Globus pallidus (tissue), 1 donor: Measurements from ENCODE around the gene SREBF1.
A peak's percentile ranks its signal among the peaks of the same experiment; 100 is the strongest.
"Not testable (repeated sequence)": the region's sequence is repeated elsewhere in the genome, so short reads cannot be mapped to it uniquely, and the experiment has no call there.

Source experiments
- DNase-seq: peaks from one replicate; pipeline ENCODE4 v3.0.0-alpha.2; 2015; ENCODE audit warnings: low spot score

The SREBF1 gene

GRCh38 chr17:17812211-17813054 lies 24.4 kb downstream of the SREBF1 start:
- peak; percentile 69 for DNase-seq

DNA sequence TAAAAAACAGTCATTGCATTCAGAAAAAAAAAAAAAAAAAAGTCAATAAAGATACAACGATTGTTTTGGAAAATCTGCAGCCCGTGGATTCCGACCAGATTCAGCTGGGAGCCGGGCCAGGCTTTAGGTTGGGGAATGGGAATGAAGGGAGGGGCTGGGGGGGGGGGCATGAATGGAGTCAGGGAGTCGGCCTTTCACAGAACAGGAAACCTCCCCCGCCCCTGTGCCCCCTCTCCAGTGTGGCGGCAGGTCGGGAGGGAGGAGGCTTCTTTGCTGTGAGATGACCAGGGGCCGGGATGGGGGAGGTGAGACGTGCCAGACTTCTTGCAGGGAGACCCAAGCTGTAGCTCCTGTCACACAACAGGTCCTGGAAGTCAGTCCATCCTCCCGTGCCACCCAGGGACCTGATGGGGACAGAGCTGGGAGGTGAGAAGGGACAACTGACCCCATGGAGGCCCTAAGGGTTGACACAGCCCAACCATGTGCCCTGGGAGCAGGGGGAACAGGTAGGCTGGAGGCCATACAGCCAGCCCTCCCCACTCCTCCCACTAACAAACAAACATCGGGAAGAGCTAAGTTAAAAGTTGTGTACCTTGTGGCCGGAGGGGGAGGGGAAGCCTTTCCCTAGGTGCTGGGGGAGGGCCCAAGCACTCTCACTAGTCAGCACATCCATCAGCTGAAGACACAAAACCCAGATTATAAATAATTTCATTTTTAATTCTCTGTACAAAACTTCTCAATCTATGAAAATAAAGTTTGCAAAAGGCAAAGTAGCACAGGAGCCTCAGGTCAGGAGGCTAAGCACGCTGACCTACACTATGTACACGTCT lies 25.2 kb downstream of the SREBF1 start:
- no peak for DNase-seq

DNA sequence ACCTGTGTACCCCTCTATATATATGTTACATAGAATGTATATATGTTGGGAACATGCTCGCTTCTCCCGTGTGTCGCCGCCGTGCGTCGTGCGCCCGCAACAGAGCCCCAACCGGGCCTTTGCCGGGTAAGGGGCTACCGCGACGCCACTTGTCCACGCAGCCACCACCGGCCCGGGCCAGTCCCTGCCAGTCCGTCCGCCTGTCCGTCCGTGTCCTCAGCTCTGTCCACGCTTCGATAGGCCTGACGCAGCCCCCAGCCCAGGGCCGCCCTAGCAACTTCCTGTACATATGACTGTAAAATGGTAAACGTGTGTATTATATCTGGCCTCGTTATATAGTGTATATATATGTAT lies 25.9 kb downstream of the SREBF1 start:
- DNase-seq, result no peak

DNA sequence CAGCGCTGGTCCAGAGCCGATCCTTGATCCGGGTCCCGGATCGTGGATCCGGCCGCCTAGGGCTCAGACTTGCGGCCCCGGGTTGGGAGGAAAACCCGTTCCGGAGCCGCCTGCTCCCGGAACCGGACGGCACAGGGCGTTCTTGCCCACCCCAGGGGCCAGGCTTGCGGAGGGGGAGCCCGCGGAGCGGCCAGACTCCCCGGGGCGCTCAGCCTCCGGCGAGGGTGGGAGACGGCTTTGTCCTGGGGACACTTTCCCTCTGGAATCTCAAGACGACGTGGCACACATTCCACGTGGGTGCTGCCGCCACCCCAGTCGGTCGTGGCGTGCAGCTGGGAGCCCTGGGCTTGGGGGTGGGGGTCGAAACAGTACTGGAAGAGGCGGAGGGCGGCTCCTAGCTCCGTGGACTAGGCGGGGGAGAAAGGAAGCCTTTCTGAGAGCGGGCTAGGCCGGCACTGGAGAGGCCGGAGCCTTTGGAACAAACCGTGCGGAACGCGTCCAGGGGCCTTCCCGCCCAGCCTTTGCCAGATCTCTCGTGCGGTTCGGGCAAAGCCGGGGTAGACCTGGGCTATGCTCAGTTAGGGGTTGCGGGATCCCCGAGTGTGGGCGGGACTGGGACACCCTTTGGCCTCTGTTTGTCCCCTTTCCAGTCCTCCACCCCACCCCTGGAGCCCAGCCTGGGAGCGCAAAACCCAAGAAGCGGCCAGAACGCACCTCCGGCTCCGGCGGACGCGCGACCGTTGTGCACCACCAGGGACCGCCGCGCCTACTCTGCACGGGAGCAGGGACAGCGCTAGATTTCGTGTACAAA lies 26.5 kb downstream of the SREBF1 start:
- DNase-seq, result no peak

DNA sequence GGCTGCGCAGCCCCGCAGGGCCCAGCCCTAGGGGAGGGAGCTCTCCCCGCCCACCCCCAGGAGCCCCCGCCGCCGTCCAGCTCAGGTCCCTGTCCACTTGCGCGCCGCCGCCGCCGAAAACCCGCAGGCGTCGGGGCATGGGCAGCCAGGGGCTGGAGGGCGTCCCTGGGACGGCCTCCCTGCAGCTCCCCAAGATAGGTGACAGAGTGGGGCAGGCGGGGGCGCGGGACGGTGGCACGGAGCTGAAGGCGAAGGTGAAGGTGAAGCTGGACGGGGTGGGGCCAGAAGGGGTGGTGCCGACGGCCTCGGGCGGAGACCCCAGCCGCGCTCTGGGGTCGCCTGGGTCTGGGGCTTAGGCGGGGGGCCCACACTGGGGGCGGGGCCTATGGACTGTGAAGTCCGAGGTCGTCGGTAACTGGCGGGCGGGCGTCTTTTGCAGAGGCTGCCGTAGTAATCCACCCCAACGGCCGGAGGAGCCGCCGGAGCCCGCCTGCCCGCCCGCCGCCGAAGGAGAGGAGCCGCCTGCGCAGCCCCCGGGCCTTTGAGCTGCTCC lies 27.2 kb downstream of the SREBF1 start:
- DNase-seq, result no peak

- DNase-seq, result no peak
Measured at GRCh38 chr17:17808706-17809432, 27.9 kb downstream of the SREBF1 start.

GRCh38 chr17:17808200-17808599 lies 28.6 kb downstream of the SREBF1 start:
- not testable (repeated sequence) for DNase-seq

DNA sequence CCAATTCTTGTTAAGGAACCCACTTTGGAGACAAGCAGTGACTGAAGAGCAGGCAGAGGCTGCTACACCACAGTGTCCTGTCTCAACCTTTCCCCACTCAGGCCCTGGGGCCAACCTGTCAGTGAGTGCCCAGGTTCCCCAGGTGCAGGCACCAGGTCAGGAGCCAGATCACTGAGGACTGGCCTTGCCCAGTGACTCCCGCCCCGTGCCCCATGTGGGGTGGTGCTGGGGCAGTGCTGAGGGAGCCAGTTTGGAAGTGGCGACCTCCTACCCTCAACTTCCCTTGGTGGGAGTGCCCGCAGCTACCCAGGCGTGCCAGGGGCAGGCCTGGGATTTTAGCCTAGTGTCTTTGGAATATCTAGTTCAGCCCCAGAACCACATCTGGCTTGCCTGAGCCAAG lies 29.3 kb downstream of the SREBF1 start:
- DNase-seq, result no peak

DNA sequence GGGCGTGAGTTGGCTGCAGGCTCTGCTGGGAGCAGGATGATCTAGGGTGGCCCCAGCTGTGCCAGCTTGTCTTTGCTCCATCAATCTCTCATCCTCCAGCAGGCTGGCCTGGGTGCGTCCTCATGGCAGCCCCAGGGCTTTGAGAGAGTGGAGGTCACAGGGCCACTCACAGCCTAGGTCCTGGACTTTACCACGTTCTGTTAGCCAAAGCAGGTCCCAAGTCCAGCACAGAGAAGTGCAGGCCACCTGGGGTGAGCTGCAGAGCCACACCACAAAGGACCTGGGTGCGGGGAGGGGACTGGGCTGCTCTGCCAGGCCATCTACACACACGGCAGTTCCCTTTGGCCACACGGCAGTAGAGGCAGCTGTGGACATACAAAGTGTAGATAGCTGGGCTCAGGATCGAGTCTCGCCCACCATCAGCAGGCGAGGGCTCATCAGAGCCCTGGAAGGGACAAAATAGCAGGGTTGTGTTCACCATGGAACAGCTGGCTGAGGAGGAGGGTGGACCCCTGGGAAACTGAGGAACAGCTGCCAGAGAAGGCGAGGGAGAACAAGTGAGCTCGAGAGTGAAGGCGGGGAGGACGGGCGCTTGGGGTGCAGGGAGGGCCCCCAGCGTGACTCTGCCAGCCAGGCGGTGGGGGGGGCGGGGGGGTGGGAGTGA lies 30.0 kb downstream of the SREBF1 start:
- no peak for DNase-seq

DNA sequence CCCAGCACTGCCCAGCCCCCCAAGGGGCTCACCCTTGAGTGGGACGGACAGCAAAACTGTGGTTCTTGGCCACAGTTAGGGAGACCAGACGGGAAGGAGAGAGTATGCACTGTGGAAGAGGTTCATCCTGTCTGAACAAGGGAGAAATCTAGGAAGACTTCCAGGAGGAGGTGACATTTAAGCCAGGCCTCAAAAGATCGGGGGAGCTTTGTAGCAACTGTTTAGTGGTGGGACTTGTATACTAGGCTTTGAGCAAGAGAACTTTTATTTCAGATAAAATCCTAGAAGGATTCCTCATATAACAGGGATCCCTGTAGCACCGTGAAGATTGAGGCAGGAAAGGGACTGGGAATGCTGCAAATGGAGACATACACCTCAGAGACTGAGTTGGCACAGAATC lies 30.8 kb downstream of the SREBF1 start:
- no peak for DNase-seq

GRCh38 chr17:17805575-17805974 lies 31.2 kb downstream of the SREBF1 start:
- no peak for DNase-seq

- no peak for DNase-seq
Measured at GRCh38 chr17:17804007-17804406, 32.8 kb downstream of the SREBF1 start.

DNA sequence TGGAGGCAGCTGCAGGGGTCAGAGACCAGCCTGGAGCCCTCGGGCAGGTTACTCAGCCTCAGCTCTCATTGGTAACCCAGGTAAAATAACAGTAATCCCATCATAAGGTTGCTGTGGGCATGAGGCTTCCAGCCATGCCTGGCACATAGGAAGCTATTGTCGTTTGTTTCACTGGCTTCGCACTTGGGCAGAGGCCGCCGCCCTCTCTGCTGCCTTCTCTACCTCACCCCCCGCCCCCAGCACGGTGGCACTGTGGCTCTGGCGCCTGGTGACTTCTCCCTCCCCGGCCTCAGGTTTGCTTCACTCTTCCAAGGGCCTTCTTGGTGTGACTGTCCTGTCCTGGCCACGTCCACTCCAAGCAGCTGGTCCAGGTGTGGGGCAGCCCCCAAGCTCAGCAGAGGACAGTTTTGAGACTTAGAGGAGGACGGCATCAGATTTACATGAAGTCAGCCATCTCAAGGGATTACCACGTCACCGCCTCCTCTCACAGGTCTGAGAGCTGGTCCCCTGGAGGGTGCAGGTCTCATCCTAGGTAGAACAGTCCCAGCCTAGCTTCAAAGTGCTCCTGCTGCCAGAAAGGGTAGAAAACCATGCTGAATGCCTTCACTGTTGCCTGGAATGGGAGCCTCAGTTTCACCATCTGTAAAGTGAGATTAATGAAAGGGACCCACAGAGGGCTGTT lies 34.8 kb downstream of the SREBF1 start:
- DNase-seq, result peak; percentile 73

DNA sequence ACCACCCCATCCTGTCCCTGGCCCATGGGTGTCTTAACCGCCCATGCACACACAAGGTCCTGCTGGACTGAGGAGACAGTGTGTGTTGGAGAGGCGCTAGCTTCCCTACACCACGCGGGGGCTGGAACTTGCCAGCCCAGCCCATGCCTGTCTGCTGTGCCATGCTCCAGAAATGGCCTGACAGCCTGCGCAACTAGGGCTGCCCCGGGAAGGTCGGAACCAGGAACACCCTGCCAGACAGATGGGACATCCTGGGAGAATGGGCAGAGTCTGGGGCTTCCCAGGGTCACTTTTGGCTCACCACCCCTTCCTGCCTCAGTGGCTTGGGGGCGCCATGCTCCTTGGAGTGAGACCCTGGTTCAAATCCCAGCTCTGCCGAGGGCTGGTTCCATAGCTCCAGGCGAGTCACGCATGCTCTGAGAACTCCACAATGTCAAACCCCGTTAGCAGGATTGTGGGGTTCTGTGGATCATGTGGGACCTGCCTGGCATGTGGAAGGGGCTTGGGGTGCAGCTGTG lies 36.2 kb downstream of the SREBF1 start:
- DNase-seq, result no peak

DNA sequence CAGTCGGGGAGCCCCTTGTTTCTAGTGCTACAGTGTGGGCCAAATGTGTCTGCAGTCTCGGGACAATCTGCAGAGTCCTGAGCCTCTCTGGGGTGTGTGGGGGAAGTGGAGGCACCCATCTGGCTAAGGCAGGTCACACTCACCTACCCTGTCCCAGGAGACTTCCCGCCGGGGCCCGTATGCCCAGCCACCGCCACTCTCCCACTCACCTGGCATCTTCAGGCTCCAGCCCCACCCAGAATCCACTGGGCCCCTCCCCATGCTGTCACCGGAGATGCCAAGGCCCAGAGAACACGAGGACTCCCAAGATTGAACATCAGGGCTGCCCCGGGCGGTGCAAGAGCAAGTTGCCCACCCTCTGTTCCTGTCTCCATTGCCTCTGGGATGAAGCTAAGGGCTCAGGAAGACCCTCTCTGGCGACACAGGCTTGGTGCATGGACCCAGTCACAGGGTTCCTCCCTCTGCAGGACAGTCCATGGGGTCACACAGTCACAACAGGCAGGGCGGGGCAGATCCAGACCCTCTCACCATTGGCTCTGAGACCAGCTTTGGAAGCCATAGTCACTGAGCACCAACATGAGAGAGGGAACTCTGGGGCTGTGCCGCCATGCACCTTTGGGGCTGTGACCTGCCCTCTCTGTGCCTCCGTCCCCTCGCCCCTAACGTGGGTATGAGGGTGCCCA lies 38.1 kb downstream of the SREBF1 start:
- DNase-seq, result no peak

- no peak for DNase-seq
Measured at GRCh38 chr17:17798010-17798556, 38.7 kb downstream of the SREBF1 start.

DNA sequence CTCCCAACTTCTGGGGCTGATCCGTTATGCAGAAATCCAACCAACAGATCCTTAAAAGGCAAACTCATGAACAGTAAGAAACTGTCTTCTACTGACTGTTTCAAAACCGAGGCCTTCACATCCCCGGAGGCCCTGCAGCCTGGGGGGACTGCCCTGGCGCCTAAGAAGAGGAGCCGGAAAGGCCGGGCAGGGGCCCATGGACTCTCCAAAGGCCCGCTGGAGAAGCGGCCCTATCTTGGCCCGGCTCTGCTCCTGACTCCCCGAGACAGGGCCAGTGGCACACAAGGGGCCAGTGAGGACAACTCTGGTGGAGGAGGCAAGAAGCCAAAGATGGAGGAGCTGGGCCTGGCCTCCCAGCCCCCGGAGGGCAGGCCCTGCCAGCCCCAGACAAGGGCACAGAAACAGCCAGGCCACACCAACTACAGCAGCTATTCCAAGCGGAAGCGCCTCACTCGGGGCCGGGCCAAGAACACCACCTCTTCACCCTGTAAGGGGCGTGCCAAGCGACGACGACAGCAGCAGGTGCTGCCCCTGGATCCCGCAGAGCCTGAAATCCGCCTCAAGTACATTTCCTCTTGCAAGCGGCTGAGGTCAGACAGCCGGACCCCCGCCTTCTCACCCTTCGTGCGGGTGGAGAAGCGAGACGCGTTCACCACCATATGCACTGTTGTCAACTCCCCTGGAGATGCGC lies 39.5 kb downstream of the SREBF1 start:
- DNase-seq, result no peak

DNA sequence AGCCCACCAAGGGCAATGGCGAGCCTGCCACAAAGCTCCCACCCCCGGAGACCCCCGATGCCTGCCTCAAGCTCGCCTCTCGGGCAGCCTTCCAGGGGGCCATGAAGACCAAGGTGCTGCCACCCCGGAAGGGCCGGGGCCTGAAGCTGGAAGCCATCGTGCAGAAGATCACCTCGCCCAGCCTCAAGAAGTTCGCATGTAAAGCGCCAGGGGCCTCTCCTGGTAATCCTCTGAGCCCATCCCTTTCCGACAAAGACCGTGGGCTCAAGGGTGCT lies 40.1 kb downstream of the SREBF1 start:
- DNase-seq, result no peak
